HUES64 (cell line): Measurements from ENCODE around the gene CYP27A1.

Experiments
- H3K27ac ChIP-seq: 2 replicates; pipeline ENCODE4 v1.7.0; 2013; ENCODE audit warnings: low read depth, low read length, inconsistent platforms
- H3K27me3 ChIP-seq: 2 replicates; pipeline ENCODE4 v1.6.1; 2013; ENCODE audit warnings: mild to moderate bottlenecking, low read length; ENCODE audit not compliant: insufficient read depth
- H3K36me3 ChIP-seq: 2 replicates; pipeline ENCODE4 v1.6.1; 2013; ENCODE audit warnings: mild to moderate bottlenecking, low read length; ENCODE audit not compliant: insufficient read depth
- H3K4me1 ChIP-seq: 2 replicates; pipeline ENCODE4 v1.6.1; 2013; ENCODE audit warnings: mild to moderate bottlenecking, low read length, moderate library complexity; ENCODE audit not compliant: insufficient read depth
- H3K4me3 ChIP-seq: 2 replicates; pipeline ENCODE4 v1.5.1; 2013; ENCODE audit warnings: mild to moderate bottlenecking, low read length, moderate library complexity
- H3K9ac ChIP-seq: 2 replicates; pipeline ENCODE4 v1.6.1; 2013; ENCODE audit warnings: mild to moderate bottlenecking, low read depth, low read length
- H3K9me3 ChIP-seq: 2 replicates; pipeline ENCODE4 v1.6.1; 2013; ENCODE audit warnings: low read depth, low read length; ENCODE audit not compliant: insufficient read depth
- WGBS: fragments of 150-250, 120-280 bp; methylation state at CpG from one replicate; pipeline ENCODE4 v1.1.7; 2013; ENCODE audit warnings: missing lambda C conversion rate; 5-methylcytosine and 5-hydroxymethylcytosine counted together

Gene CYP27A1

GRCh38 chr2:218859988-218860831 is 78.3 kb downstream of the CYP27A1 start:
- Histone ChIP-seq H3K9me3 (no peaks in the 10 kb centered on the region), H3K27me3 (peaks cover 100% of the 10 kb centered on the region), H3K9ac (no peak overlapping the region), H3K4me3 (peak overlapping the region; percentile 34), H3K4me1 (peaks cover 17% of the 10 kb centered on the region), H3K36me3 (no peaks in the 10 kb centered on the region), H3K27ac (no peak overlapping the region)
- 1% methylated on average over 41 of the region's 47 CpGs for WGBS

- H3K9me3 ChIP-seq = no peaks in the 10 kb centered on the region
- peaks cover 97% of the 10 kb centered on the region for H3K27me3 ChIP-seq
- no peaks in the 10 kb centered on the region for H3K36me3 ChIP-seq
- no peak overlapping the region for H3K27ac ChIP-seq
- H3K9ac ChIP-seq = no peak overlapping the region
- H3K4me3 ChIP-seq = no peak overlapping the region
- 2% methylated on average over 21 of the region's 21 CpGs for WGBS
- H3K4me1 ChIP-seq = peaks cover 10% of the 10 kb centered on the region
These were observed 79.0 kb downstream of the CYP27A1 start for GRCh38 chr2:218860950-218861381.

- H3K9ac ChIP-seq = no peak overlapping the region
- H3K27ac ChIP-seq = no peak overlapping the region
- no peaks in the 10 kb centered on the region for H3K36me3 ChIP-seq
- no peaks in the 10 kb centered on the region for H3K9me3 ChIP-seq
- H3K27me3 ChIP-seq = peaks cover 96% of the 10 kb centered on the region
- H3K4me1 ChIP-seq = 0 out of 2 replicates have a peak, but pooled peaks cover 4% of the 10 kb centered on the region
- 79% methylated on average over 7 of the region's 7 CpGs for WGBS
- H3K4me3 ChIP-seq = no peak overlapping the region
These were observed 79.8 kb downstream of the CYP27A1 start for GRCh38 chr2:218861645-218862318.

- H3K4me3 ChIP-seq = no peak overlapping the region
- H3K36me3 ChIP-seq = no peaks in the 10 kb centered on the region
- no peaks in the 10 kb centered on the region for H3K9me3 ChIP-seq
- H3K27me3 ChIP-seq = peaks cover 96% of the 10 kb centered on the region
- H3K4me1 ChIP-seq = 0 out of 2 replicates have a peak, but pooled peaks cover 4% of the 10 kb centered on the region
- no peak overlapping the region for H3K27ac ChIP-seq
- WGBS = 90% methylated on average over 3 of the region's 3 CpGs
- no peak overlapping the region for H3K9ac ChIP-seq
These were observed 81.1 kb downstream of the CYP27A1 start for GRCh38 chr2:218863021-218863520.
